ENCODE results near the gene TRIM47. TPM values are rescaled to one million over a fixed set of nuclear protein-coding genes. Genes with fewer than 3 reads are reported as not detected.

TRIM47 gene
- total RNA-seq, 2 donors from 2014 or later = 4.5 to 9.4 TPM

GRCh38 chr17:75917141-75917916, 38.9 kb upstream of the TRIM47 start:
- DNase-seq (no peak), ATAC-seq (no peak)
- no peak overlapping the region for H3K27ac Mint-ChIP-seq
- H3K9me3 ChIP-seq (ENCODE audit: control insufficient read depth, low read length, poor library complexity, severe bottlenecking) = no peaks in the 10 kb centered on the region
- peak overlapping the region; percentile 64 for H3K4me3 Mint-ChIP-seq
- H3K36me3 Mint-ChIP-seq (ENCODE audit: low read depth) = peaks cover 7% of the 10 kb centered on the region
- peaks cover 7% of the 10 kb centered on the region for H3K4me1 Mint-ChIP-seq
- H3K27me3 Mint-ChIP-seq = no peaks in the 10 kb centered on the region

- DNase-seq (no peak), ATAC-seq (no peak)
- Mint-ChIP-seq H3K36me3 (ENCODE audit: low read depth) (peaks cover 7% of the 10 kb centered on the region), H3K4me1 (peaks cover 7% of the 10 kb centered on the region), H3K4me3 (no peak overlapping the region), H3K27ac (no peak overlapping the region), H3K27me3 (no peaks in the 10 kb centered on the region)
- no peaks in the 10 kb centered on the region for H3K9me3 ChIP-seq (ENCODE audit: control insufficient read depth, low read length, poor library complexity, severe bottlenecking)
Measured at GRCh38 chr17:75915268-75915667, 36.9 kb upstream of the TRIM47 start.

- Mint-ChIP-seq H3K36me3 (ENCODE audit: low read depth) (peaks cover 7% of the 10 kb centered on the region), H3K27me3 (no peaks in the 10 kb centered on the region), H3K4me3 (no peak overlapping the region), H3K4me1 (peaks cover 7% of the 10 kb centered on the region), H3K27ac (no peak overlapping the region)
- ATAC-seq (no peak), DNase-seq (no peak)
- no peaks in the 10 kb centered on the region for H3K9me3 ChIP-seq (ENCODE audit: control insufficient read depth, low read length, poor library complexity, severe bottlenecking)
Measured at GRCh38 chr17:75914643-75915267, 36.4 kb upstream of the TRIM47 start.

GRCh38 chr17:75913537-75914210, 35.3 kb upstream of the TRIM47 start:
- Mint-ChIP-seq H3K4me3 (no peak overlapping the region), H3K36me3 (ENCODE audit: low read depth) (peaks cover 5% of the 10 kb centered on the region), H3K27me3 (no peaks in the 10 kb centered on the region), H3K4me1 (peaks cover 7% of the 10 kb centered on the region), H3K27ac (no peak overlapping the region)
- DNase-seq (no peak), ATAC-seq (no peak)
- H3K9me3 ChIP-seq (ENCODE audit: control insufficient read depth, low read length, poor library complexity, severe bottlenecking) = no peaks in the 10 kb centered on the region

- Mint-ChIP-seq H3K4me1 (peaks cover 2% of the 10 kb centered on the region), H3K36me3 (ENCODE audit: low read depth) (peaks cover 2% of the 10 kb centered on the region), H3K4me3 (no peak overlapping the region), H3K27me3 (no peaks in the 10 kb centered on the region), H3K27ac (no peak overlapping the region)
- H3K9me3 ChIP-seq (ENCODE audit: control insufficient read depth, low read length, poor library complexity, severe bottlenecking) = no peaks in the 10 kb centered on the region
- ATAC-seq (no peak), DNase-seq (no peak)
Measured at GRCh38 chr17:75910699-75911098, 32.3 kb upstream of the TRIM47 start.

GRCh38 chr17:75909812-75910274, 31.5 kb upstream of the TRIM47 start:
- Mint-ChIP-seq H3K4me3 (no peak overlapping the region), H3K4me1 (peaks cover 2% of the 10 kb centered on the region), H3K36me3 (ENCODE audit: low read depth) (peaks cover 2% of the 10 kb centered on the region), H3K27me3 (no peaks in the 10 kb centered on the region), H3K27ac (no peak overlapping the region)
- no peaks in the 10 kb centered on the region for H3K9me3 ChIP-seq (ENCODE audit: control insufficient read depth, low read length, poor library complexity, severe bottlenecking)
- DNase-seq = no peak
- ATAC-seq = no peak

- peaks cover 2% of the 10 kb centered on the region for H3K36me3 Mint-ChIP-seq (ENCODE audit: low read depth)
- peak overlapping the region; percentile 60 for H3K27ac Mint-ChIP-seq
- peaks cover 4% of the 10 kb centered on the region for H3K4me1 Mint-ChIP-seq
- no peaks in the 10 kb centered on the region for H3K9me3 ChIP-seq (ENCODE audit: control insufficient read depth, low read length, poor library complexity, severe bottlenecking)
- DNase-seq (no peak), ATAC-seq (no peak)
- H3K27me3 Mint-ChIP-seq = no peaks in the 10 kb centered on the region
- H3K4me3 Mint-ChIP-seq = no peak overlapping the region
Measured at GRCh38 chr17:75909051-75909811, 30.9 kb upstream of the TRIM47 start.

GRCh38 chr17:75908201-75908600, 29.8 kb upstream of the TRIM47 start:
- H3K9me3 ChIP-seq (ENCODE audit: control insufficient read depth, low read length, poor library complexity, severe bottlenecking) = no peaks in the 10 kb centered on the region
- no peak overlapping the region for H3K27ac Mint-ChIP-seq
- H3K27me3 Mint-ChIP-seq = no peaks in the 10 kb centered on the region
- no peak overlapping the region for H3K4me3 Mint-ChIP-seq
- DNase-seq (no peak), ATAC-seq (no peak)
- peaks cover 5% of the 10 kb centered on the region for H3K4me1 Mint-ChIP-seq
- no peaks in the 10 kb centered on the region for H3K36me3 Mint-ChIP-seq (ENCODE audit: low read depth)

GRCh38 chr17:75906143-75906884, 27.9 kb upstream of the TRIM47 start:
- peak overlapping the region; percentile 21 for H3K27ac Mint-ChIP-seq
- H3K27me3 Mint-ChIP-seq = no peaks in the 10 kb centered on the region
- peak overlapping the region; percentile 73 for H3K4me3 Mint-ChIP-seq
- DNase-seq (no peak), ATAC-seq (no peak)
- H3K9me3 ChIP-seq (ENCODE audit: control insufficient read depth, low read length, poor library complexity, severe bottlenecking) = no peaks in the 10 kb centered on the region
- peaks cover 5% of the 10 kb centered on the region for H3K4me1 Mint-ChIP-seq
- no peaks in the 10 kb centered on the region for H3K36me3 Mint-ChIP-seq (ENCODE audit: low read depth)

GRCh38 chr17:75904749-75905521, 26.6 kb upstream of the TRIM47 start, which contains the start of gene MRPL38:
Gene MRPL38, minus strand, starts transcription at chr17:75904884. Its CDS starts 9 bp downstream, at chr17:75904875.
- H3K4me1 Mint-ChIP-seq = peaks cover 5% of the 10 kb centered on the region

GRCh38 chr17:75902406-75902805, 24.0 kb upstream of the TRIM47 start:
- no peaks in the 10 kb centered on the region for H3K36me3 Mint-ChIP-seq (ENCODE audit: low read depth)
- H3K9me3 ChIP-seq (ENCODE audit: control insufficient read depth, low read length, poor library complexity, severe bottlenecking) = no peaks in the 10 kb centered on the region
- peaks cover 5% of the 10 kb centered on the region for H3K4me1 Mint-ChIP-seq
- no peak for DNase-seq
- no peak overlapping the region for H3K4me3 Mint-ChIP-seq
- ATAC-seq = no peak
- H3K27me3 Mint-ChIP-seq = no peaks in the 10 kb centered on the region
- H3K27ac Mint-ChIP-seq = no peak overlapping the region

More at GRCh38 chr17:75904749-75905521, 26.6 kb upstream of the TRIM47 start, which contains the start of gene MRPL38:
- no peaks in the 10 kb centered on the region for H3K9me3 ChIP-seq (ENCODE audit: control insufficient read depth, low read length, poor library complexity, severe bottlenecking)
- Mint-ChIP-seq H3K4me3 (peak within 1 kb of the TSS; percentile 91), H3K27ac (peak within 1 kb of the TSS; percentile 83), H3K36me3 (ENCODE audit: low read depth) (no peaks in the 10 kb centered on the region), H3K27me3 (no peaks in the 10 kb centered on the region)
- peak; percentile 97 for ATAC-seq
- peak; percentile 88 to 93 (median 90) for DNase-seq

GRCh38 chr17:75901727-75902126, 23.3 kb upstream of the TRIM47 start:
- H3K27ac Mint-ChIP-seq = peak overlapping the region; percentile 8
- no peaks in the 10 kb centered on the region for H3K9me3 ChIP-seq (ENCODE audit: control insufficient read depth, low read length, poor library complexity, severe bottlenecking)
- peaks cover 5% of the 10 kb centered on the region for H3K4me1 Mint-ChIP-seq
- ATAC-seq = no peak
- H3K27me3 Mint-ChIP-seq = no peaks in the 10 kb centered on the region
- H3K4me3 Mint-ChIP-seq = no peak overlapping the region
- no peaks in the 10 kb centered on the region for H3K36me3 Mint-ChIP-seq (ENCODE audit: low read depth)
- no peak for DNase-seq
